BLaER1 treated with 17β-estradiol and CSF1 and Interleukin-3, amounts not matched to agents 10 nM and 100 nM (cell line): ENCODE results near the gene STK17B.

ENCODE experiments used
- H3K27ac ChIP-seq, 11 experiments: shearing (Covaris generic); formaldehyde crosslinking; 2 replicates each; pipeline ENCODE4 v1.8.1; 2022
- H3K27me3 ChIP-seq, 11 experiments: shearing (Covaris generic); formaldehyde crosslinking; 2 replicates each; pipeline ENCODE4 v1.8.1; 2022
- H3K36me3 ChIP-seq, 11 experiments: shearing (Covaris generic); formaldehyde crosslinking; 2 replicates each; pipeline ENCODE4 v1.8.1; 2022
- H3K4me1 ChIP-seq, 10 experiments: shearing (Covaris generic); formaldehyde crosslinking; 2 replicates each; pipeline ENCODE4 v1.8.1; 2022
- H3K4me2 ChIP-seq, 11 experiments: shearing (Covaris generic); formaldehyde crosslinking; 2 replicates each; pipeline ENCODE4 v1.8.1; 2022
- H3K4me3 ChIP-seq, 10 experiments: shearing (Covaris generic); formaldehyde crosslinking; 2 replicates each; pipeline ENCODE4 v1.8.1; 2022
- H3K9ac ChIP-seq, 11 experiments: shearing (Covaris generic); formaldehyde crosslinking; 2 replicates each; pipeline ENCODE4 v1.8.1; 2022
- H3K9me3 ChIP-seq, 11 experiments: shearing (Covaris generic); formaldehyde crosslinking; replicated peaks in 1 of 11; 2 replicates each; pipeline ENCODE4 v1.8.1; 2022
- H4K20me1 ChIP-seq, 11 experiments: shearing (Covaris generic); formaldehyde crosslinking; 2 replicates each; pipeline ENCODE4 v1.8.1; 2022
- Cebpa-rat ChIP-seq, 11 experiments: shearing (Covaris generic); IDR thresholded peaks; 2 replicates each; pipeline ENCODE4 v1.8.1; 2022

The STK17B gene

DNA sequence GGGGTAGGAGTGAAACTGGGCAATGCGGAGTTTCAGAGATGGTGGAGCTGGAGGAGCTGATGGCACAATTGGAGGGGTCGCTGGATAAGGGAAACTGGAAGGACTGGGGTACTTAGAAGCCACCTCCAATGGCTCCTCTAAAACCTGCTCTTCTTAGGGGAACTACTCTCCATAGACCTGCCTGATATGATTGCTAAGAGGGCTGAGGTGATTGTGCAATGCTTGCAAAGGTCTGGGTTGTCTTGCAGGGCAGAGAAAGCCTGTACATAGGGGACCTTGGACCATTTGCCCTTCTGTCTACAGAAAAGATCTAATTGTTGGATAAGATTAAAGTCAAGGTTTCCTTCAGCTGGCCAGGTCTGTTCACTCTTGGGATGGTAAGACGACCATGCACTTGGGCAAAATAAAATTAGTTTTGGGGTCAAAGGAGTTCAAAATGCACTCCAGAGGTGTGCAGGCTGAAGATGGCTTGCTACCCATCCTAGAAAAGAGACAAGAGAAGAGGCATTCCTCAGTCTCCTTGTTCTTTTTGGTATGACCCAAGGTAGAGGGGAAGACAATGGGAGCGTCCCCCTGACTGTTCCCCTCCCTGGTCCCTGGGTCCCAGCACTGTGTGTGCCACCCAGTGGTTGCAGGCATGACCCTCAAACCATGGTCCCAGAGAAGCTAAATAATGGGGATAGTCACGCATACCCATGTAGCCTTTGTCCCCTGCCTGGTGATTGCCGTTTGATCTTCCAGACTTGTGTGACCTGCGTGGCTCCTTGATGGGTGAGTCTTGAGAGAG is 41.1 kb downstream of the STK17B start:
- Histone ChIP-seq H3K4me3 (0 out of 20 replicates have a peak overlapping the region, but pooled peaks of 1 of the 10 experiments have one; percentile 4), H3K4me2 (no peak overlapping the region), H3K36me3 (peaks cover 28 to 44% (median 34%) of the 10 kb centered on the region in 11 experiments), H3K27me3 (no peaks in the 10 kb centered on the region), H3K9me3 (peaks cover 64 to 94% (median 87%) of the 10 kb centered on the region in 11 experiments), H3K27ac (no peak overlapping the region), H3K4me1 (no peaks in the 10 kb centered on the region), H4K20me1 (no peaks in the 10 kb centered on the region; a peak in 2 of 22 replicates), H3K9ac (no peak overlapping the region)
- peak in 3 of 11 experiments; percentile 52 to 68 (median 58); a peak in 6 of 22 replicates for TF ChIP-seq Cebpa-rat (IDR thresholded peaks at IDR 0.05)

DNA sequence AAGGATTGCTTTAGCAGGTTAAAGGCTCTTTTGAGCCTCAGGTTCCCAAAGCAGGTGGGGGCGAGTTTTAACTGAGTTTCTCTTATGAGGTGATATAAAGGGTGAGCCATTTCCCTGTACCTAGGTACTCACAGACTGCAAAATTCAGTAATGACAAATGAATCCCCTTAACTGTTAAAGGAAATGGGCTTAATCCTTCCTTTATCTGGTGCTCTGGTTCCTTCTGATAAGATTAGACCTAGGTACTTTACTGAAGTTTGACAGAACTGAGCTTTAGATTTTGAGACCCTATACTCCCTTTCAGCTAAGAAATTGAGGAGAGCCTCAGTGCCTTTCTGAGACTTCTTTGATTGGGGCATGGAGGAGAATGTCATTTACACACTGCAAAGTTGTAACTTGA is 42.6 kb downstream of the STK17B start:
- H3K27ac ChIP-seq, result no peak overlapping the region
- H3K4me2 ChIP-seq, result no peak overlapping the region
- H4K20me1 ChIP-seq, result no peaks in the 10 kb centered on the region
- H3K4me1 ChIP-seq, result no peaks in the 10 kb centered on the region
- TF ChIP-seq Cebpa-rat (IDR thresholded peaks at IDR 0.05), result no peak
- no peak overlapping the region for H3K4me3 ChIP-seq
- H3K27me3 ChIP-seq, result no peaks in the 10 kb centered on the region
- no peak overlapping the region for H3K9ac ChIP-seq
- H3K36me3 ChIP-seq, result peaks cover 15 to 29% (median 20%) of the 10 kb centered on the region in 11 experiments
- peaks cover 56 to 82% (median 73%) of the 10 kb centered on the region in 11 experiments for H3K9me3 ChIP-seq

DNA sequence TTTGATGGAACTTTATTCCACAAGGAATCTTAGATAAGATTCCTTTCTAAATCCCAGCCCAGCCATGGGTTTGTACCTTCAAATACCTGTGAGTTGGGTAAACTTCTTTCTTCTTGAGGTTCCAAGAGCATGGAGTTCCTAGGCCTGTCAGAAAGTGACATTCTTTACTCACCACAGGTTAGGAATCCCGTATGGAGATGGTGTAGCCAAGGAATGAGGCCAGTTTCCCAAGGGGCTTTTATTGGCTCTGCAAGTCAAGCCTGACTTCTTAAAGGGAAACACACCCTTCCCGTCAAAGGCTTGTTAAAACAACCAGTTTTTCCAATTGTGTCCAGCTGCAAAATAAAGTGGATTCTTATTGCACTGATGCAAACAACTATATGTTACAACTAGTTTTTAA is 45.8 kb downstream of the STK17B start:
- TF ChIP-seq Cebpa-rat (IDR thresholded peaks at IDR 0.05), result no peak
- H3K4me3 ChIP-seq, result no peak overlapping the region
- no peaks in the 10 kb centered on the region for H3K4me1 ChIP-seq
- H3K27me3 ChIP-seq, result no peaks in the 10 kb centered on the region
- no peak overlapping the region for H3K4me2 ChIP-seq
- no peak overlapping the region for H3K9ac ChIP-seq
- H4K20me1 ChIP-seq, result no peaks in the 10 kb centered on the region
- H3K9me3 ChIP-seq, result peaks cover 30 to 53% (median 41%) of the 10 kb centered on the region in 11 experiments
- H3K36me3 ChIP-seq, result peaks cover 0 to 8% (median 0%) of the 10 kb centered on the region in 11 experiments; a peak in 5 of 22 replicates
- no peak overlapping the region for H3K27ac ChIP-seq

DNA sequence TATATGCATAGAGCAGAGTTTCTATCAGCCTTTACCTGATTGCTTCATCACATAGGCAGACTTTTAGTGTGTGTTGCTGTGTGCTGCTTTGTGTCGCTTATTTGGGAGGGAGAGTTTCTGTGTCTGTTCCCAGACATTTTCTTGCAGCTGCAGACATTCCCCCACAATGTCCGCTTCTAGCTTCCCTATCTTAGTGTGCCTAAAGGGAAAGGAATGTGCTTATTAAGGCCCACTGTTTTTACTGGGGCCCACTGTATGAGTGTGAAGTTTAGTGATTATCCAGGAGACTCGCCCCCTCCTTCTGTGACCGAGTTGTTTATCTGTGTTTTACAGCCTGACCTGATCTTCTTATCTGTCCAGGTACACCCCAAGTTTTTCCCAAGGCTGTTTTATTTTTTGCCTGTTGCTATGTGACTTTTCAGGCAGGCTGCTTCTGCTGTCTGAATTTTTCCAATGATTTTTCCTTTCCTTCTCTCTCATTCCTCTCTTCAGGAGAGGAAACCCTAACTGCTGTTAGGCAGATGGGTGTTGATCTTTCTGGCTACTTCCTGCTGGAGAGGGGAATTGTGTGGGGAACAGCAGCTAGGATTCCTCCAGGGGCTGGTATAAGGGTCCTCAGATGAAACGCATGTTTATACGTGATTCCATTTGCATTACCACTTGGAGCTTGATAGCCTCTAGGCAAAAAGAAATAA is 47.6 kb downstream of the STK17B start:
- H3K27ac ChIP-seq, result no peak overlapping the region
- peaks cover 13 to 35% (median 24%) of the 10 kb centered on the region in 11 experiments for H3K9me3 ChIP-seq
- TF ChIP-seq Cebpa-rat (IDR thresholded peaks at IDR 0.05), result no peak
- H3K4me1 ChIP-seq, result no peaks in the 10 kb centered on the region
- H3K9ac ChIP-seq, result no peak overlapping the region
- H3K4me3 ChIP-seq, result no peak overlapping the region
- no peak overlapping the region for H3K4me2 ChIP-seq
- H4K20me1 ChIP-seq, result no peaks in the 10 kb centered on the region
- H3K36me3 ChIP-seq, result peaks cover 0 to 4% (median 0%) of the 10 kb centered on the region in 11 experiments; a peak in 3 of 22 replicates
- no peaks in the 10 kb centered on the region for H3K27me3 ChIP-seq

DNA sequence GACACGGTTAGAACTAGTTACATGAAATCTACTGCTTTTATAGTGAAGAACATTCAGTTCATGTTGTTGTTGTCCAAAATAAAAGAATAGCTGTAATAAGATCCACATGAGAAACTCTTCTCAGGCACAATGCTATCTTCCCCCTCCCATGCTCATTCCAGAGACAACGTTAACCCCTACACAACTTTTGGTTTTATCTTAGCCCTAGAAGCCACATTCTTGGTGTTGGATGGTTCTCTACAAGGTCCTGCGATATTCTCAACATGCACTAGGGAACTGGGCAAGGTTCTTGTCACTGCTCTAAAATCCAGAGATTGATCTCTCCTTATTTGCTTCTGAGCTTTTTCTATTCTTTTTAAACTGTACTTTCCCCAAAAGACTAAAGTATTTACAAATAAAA is 51.5 kb downstream of the STK17B start:
- Histone ChIP-seq H3K9ac (no peak overlapping the region), H3K27ac (no peak overlapping the region), H3K4me1 (no peaks in the 10 kb centered on the region), H3K4me3 (no peak overlapping the region), H3K36me3 (no peaks in the 10 kb centered on the region), H4K20me1 (no peaks in the 10 kb centered on the region), H3K9me3 (peaks cover 0 to 6% (median 0%) of the 10 kb centered on the region in 11 experiments; a peak in 5 of 22 replicates), H3K27me3 (no peaks in the 10 kb centered on the region), H3K4me2 (no peak overlapping the region)
- TF ChIP-seq Cebpa-rat (IDR thresholded peaks at IDR 0.05), result no peak

DNA sequence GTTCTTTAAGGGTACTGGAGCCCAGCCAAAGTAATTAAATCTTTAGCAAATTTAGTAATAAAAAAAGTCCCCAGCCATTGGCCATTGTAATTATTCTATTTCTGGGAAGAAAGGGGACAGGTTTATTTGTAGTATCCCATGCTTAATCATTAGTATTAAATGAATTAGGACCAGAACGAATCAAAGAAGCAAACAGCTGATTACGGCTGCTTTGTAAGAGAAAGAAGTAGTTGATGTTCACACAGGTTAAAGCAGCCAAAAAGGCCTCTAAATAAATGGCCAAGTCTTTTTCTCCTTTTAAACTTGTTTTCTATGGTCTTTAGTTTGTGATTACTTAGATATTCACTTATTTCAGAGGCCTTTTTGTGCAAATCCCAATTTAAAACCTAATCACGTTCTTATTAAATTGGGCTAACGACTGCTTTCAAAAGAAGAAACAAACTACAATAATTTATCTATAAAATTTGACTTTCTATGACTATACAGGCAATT is 54.1 kb downstream of the STK17B start:
- H3K27me3 ChIP-seq, result no peaks in the 10 kb centered on the region

DNA sequence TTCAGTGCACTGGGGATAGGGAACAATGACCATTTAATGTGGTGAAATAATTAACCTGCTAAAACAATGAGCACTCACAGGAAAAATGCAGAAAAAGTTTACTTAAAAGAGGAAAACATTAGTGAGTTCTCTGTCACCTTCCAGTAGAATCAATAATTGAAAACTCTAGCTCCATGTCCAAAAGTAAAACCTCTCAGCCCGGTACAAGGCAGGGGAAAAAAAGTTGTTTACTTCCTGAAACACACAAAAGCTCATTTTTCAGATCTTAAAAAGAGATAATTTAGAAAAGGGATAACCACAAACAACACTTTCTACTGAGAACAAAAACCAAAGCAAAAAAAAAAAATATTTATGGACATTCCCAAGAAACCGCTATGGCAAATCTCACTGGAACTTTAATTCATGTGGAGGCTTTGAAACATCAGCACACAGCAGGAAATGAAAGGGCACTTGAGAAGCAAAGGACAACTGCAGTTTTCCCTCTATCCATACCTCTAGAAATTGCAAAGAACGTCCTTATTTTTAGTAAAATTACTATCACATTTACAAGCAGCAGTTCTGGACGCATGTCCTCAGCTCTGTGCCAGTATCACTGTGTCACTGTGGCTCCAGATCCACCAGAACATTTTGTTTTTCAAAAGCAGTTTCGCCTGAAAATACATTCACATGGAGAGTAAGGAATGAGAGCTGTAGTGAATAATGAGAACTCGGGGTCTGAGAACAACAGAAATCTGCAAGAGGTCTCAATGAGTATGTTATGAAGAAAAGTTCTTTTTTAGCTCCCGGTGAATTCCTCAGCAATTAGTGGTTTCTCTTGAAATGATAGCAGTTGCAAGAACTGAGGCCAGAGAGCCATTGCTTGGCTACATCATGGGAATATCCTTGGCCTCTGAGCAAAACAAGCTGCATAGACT is 58.1 kb downstream of the STK17B start:
- Histone ChIP-seq H3K36me3 (no peaks in the 10 kb centered on the region), H3K27ac (no peak overlapping the region), H3K9ac (no peak overlapping the region), H3K9me3 (peaks cover 0 to 3% (median 0%) of the 10 kb centered on the region in 11 experiments; a peak in 3 of 22 replicates), H3K4me1 (peaks cover 0 to 7% (median 0%) of the 10 kb centered on the region in 10 experiments; a peak in 3 of 20 replicates), H3K27me3 (no peaks in the 10 kb centered on the region), H3K4me3 (no peak overlapping the region), H4K20me1 (no peaks in the 10 kb centered on the region), H3K4me2 (no peak overlapping the region; a peak in 1 of 22 replicates)
- no peak for TF ChIP-seq Cebpa-rat (IDR thresholded peaks at IDR 0.05)

More for the DNA sequence above, 54.1 kb downstream of the STK17B start:
- Histone ChIP-seq H3K4me1 (peaks cover 0 to 7% (median 0%) of the 10 kb centered on the region in 10 experiments; a peak in 3 of 20 replicates), H4K20me1 (no peaks in the 10 kb centered on the region), H3K36me3 (no peaks in the 10 kb centered on the region), H3K9me3 (peaks cover 0 to 6% (median 0%) of the 10 kb centered on the region in 11 experiments; a peak in 1 of 22 replicates), H3K27ac (no peak overlapping the region), H3K4me3 (no peak overlapping the region), H3K4me2 (no peak overlapping the region), H3K9ac (no peak overlapping the region)
- TF ChIP-seq Cebpa-rat (IDR thresholded peaks at IDR 0.05), result no peak

DNA sequence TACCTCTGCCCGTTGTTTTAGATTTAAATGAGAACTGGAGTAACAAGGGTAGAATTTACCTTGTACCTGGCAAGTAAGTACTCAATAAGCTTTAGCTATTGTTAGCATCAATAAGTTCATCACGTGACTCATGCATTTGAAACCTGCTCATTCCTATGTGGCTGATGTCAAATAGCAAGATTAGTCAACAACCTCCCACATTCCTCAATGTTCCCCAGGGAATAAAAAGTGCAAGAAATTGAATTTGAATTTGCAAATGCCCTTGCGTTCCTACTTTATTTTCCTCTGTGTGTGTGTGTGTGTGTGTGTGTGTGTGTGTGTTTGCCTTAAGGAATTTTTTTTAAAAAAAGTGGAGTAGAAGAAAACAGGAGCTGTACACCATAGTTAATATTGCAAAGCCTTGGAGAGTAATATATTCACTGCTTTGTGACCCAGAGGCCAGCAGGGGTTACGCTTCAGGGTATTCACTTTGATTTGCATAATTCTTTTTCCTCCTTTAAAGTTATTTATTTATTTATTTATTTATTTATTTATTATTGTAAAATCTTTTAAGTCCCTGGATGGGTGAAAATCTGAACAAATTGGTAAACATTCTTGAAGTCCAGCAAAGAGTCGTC is 58.9 kb downstream of the STK17B start:
- no peaks in the 10 kb centered on the region for H4K20me1 ChIP-seq
- no peak for TF ChIP-seq Cebpa-rat (IDR thresholded peaks at IDR 0.05)
- no peak overlapping the region for H3K9ac ChIP-seq
- no peaks in the 10 kb centered on the region for H3K36me3 ChIP-seq
- peaks cover 0 to 8% (median 0%) of the 10 kb centered on the region in 11 experiments; a peak in 5 of 22 replicates for H3K9me3 ChIP-seq
- H3K4me2 ChIP-seq, result no peak overlapping the region
- no peak overlapping the region for H3K27ac ChIP-seq
- H3K27me3 ChIP-seq, result no peaks in the 10 kb centered on the region
- peaks cover 0 to 7% (median 0%) of the 10 kb centered on the region in 10 experiments; a peak in 3 of 20 replicates for H3K4me1 ChIP-seq
- no peak overlapping the region for H3K4me3 ChIP-seq
